ENCODE measurements around the gene POLG. TPM values are rescaled to one million over a fixed set of nuclear protein-coding genes. Genes with fewer than 3 reads are reported as not detected.

The POLG gene
- total RNA-seq, 1 experiment from 2014 or later: 60.3 TPM

- Mint-ChIP-seq H3K36me3 (ENCODE audit: insufficient read depth in 1 of 3, low read depth in 3 of 3) (peaks cover 65 to 97% (median 93%) of the 10 kb centered on the region in 3 experiments; a peak in 6 of 7 replicates), H3K27ac (no peak overlapping the region), H3K27me3 (ENCODE audit: low read depth) (no peaks in the 10 kb centered on the region), H3K4me3 (no peak overlapping the region), H3K4me1 (no peaks in the 10 kb centered on the region), H3K9me3 (no peaks in the 10 kb centered on the region)
- Histone ChIP-seq H4K5ac (ENCODE audit: insufficient read length, low read depth, low read length) (no peak overlapping the region), H3K9me3 (ENCODE audit: control insufficient read depth, low read depth, low read length) (no peaks in the 10 kb centered on the region), H2AK5ac (ENCODE audit: insufficient read length, low read length) (no peak overlapping the region), H4K20me1 (ENCODE audit: control insufficient read depth, insufficient read depth, insufficient read length) (no peaks in the 10 kb centered on the region), H3K4ac (ENCODE audit: low read depth, low read length) (no peak overlapping the region), H4K8ac (replicated peaks; ENCODE audit: insufficient read length, low read depth, low read length) (no peak overlapping the region), H3K4me1 (ENCODE audit: insufficient read depth, low read length) (no peaks in the 10 kb centered on the region), H2BK12ac (ENCODE audit: insufficient read length, low read depth, low read length) (no peak overlapping the region), H3K27me3 (ENCODE audit: insufficient read depth, low read length) (no peaks in the 10 kb centered on the region), H3K23ac (ENCODE audit: insufficient read length, low read depth, low read length) (no peak overlapping the region), H3K18ac (ENCODE audit: insufficient read length, low read depth, low read length) (no peak overlapping the region), H3K79me1 (ENCODE audit: insufficient read depth, low read depth, low read length, poor library complexity, severe bottlenecking) (no peaks in the 10 kb centered on the region), H3K23me2 (ENCODE audit: insufficient read length, low read depth, low read length, poor library complexity, severe bottlenecking) (no peaks in the 10 kb centered on the region), H3K9ac (ENCODE audit: extremely low read depth, insufficient read length, low read length) (no peak overlapping the region), H2BK15ac (ENCODE audit: low read depth, low read length) (no peak overlapping the region), H3K79me2 (ENCODE audit: insufficient read depth, low read length) (no peaks in the 10 kb centered on the region), H3K27ac (ENCODE audit: insufficient read length, low read depth, low read length) (no peak overlapping the region), H3K56ac (ENCODE audit: insufficient read length, low read depth, low read length) (no peak overlapping the region), H3T11ph (ENCODE audit: low read length) (no peak overlapping the region), H2AFZ (ENCODE audit: low read length) (no peak overlapping the region), H3K14ac (ENCODE audit: insufficient read depth, low read length) (no peak overlapping the region), H3K4me2 (ENCODE audit: insufficient read depth, insufficient read length, low read length) (no peak overlapping the region), H2BK120ac (ENCODE audit: low read depth, low read length, poor library complexity, severe bottlenecking) (no peak overlapping the region), H2BK20ac (ENCODE audit: low read depth, low read length, poor library complexity, severe bottlenecking) (no peak overlapping the region), H2BK5ac (ENCODE audit: insufficient read length, low read length) (no peak overlapping the region), H4K91ac (ENCODE audit: insufficient read length, low read depth, low read length) (no peak overlapping the region)
- no CpG with 5 or more reads among the region's 11 CpGs for WGBS (ENCODE audit: extremely low coverage, insufficient read length, low lambda C conversion rate)
- DNase-seq: no peak
- TF ChIP-seq CTCF (conservative IDR thresholded peaks at IDR 0.05): no peak
These were observed 9.4 kb downstream of the POLG start for GRCh38 chr15:89325039-89325803.
